Measurements from ENCODE around the gene GBGT1. TPM values are rescaled to one million over a fixed set of nuclear protein-coding genes. Genes with fewer than 3 reads are reported as not detected.

Gene GBGT1
- total RNA-seq, 6 experiments from 2014 or later: 1.1 to 2.8 (median 1.7) TPM

DNA sequence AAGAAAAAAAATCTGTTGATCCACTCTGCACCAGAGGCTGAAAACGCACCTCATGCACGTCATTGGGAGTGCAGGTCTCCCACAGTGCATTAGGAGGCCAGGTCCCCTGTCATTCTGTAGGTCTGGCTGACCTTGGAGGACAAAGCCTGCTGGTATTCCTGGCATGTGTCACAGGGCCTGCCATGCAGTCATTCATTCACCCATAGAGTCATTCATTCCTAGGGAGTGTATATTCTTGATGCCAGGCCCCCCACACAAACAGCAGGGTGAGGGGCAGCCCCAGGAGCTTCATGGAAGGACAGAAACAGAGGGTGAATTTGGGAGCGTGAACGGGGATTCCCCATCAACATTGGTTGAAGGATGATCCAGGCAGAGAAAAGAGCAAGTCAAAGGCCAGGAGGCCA lies 2.2 kb downstream of the GBGT1 start:
- H3K9me3 Mint-ChIP-seq: no peaks in the 10 kb centered on the region

GRCh38 chr9:133160742-133161546 lies 2.8 kb downstream of the GBGT1 start:
- no peaks in the 10 kb centered on the region for H3K9me3 Mint-ChIP-seq

More for the DNA sequence above, 2.2 kb downstream of the GBGT1 start:
- no peaks in the 10 kb centered on the region for H3K36me3 Mint-ChIP-seq (ENCODE audit: low read depth)
- TF ChIP-seq, protein P1, sequence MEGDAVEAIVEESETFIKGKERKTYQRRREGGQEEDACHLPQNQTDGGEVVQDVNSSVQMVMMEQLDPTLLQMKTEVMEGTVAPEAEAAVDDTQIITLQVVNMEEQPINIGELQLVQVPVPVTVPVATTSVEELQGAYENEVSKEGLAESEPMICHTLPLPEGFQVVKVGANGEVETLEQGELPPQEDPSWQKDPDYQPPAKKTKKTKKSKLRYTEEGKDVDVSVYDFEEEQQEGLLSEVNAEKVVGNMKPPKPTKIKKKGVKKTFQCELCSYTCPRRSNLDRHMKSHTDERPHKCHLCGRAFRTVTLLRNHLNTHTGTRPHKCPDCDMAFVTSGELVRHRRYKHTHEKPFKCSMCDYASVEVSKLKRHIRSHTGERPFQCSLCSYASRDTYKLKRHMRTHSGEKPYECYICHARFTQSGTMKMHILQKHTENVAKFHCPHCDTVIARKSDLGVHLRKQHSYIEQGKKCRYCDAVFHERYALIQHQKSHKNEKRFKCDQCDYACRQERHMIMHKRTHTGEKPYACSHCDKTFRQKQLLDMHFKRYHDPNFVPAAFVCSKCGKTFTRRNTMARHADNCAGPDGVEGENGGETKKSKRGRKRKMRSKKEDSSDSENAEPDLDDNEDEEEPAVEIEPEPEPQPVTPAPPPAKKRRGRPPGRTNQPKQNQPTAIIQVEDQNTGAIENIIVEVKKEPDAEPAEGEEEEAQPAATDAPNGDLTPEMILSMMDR (IDR thresholded peaks at IDR 0.05): no peak
- peaks cover 5% of the 10 kb centered on the region for H3K27me3 Mint-ChIP-seq (ENCODE audit: insufficient read depth)
- H3K27ac Mint-ChIP-seq: no peak overlapping the region
- no peak overlapping the region for H3K4me3 Mint-ChIP-seq
- H3K4me1 Mint-ChIP-seq (ENCODE audit: low read depth): no peaks in the 10 kb centered on the region
- no peak for DNase-seq

GRCh38 chr9:133158695-133159094 lies 5.0 kb downstream of the GBGT1 start:
- TF ChIP-seq, protein P1 (IDR thresholded peaks at IDR 0.05): no peak
- no peak overlapping the region for H3K27ac Mint-ChIP-seq
- no peak for DNase-seq
- H3K36me3 Mint-ChIP-seq (ENCODE audit: low read depth): no peaks in the 10 kb centered on the region
- H3K4me3 Mint-ChIP-seq: no peak overlapping the region
- no peaks in the 10 kb centered on the region for H3K9me3 Mint-ChIP-seq
- peaks cover 5% of the 10 kb centered on the region for H3K27me3 Mint-ChIP-seq (ENCODE audit: insufficient read depth)
- H3K4me1 Mint-ChIP-seq (ENCODE audit: low read depth): no peaks in the 10 kb centered on the region; the same call in 1 of the 2 replicates

More at GRCh38 chr9:133160742-133161546, 2.8 kb downstream of the GBGT1 start:
- Mint-ChIP-seq H3K4me1 (ENCODE audit: low read depth) (no peaks in the 10 kb centered on the region; the same call in 1 of the 2 replicates), H3K36me3 (ENCODE audit: low read depth) (no peaks in the 10 kb centered on the region), H3K4me3 (no peak overlapping the region), H3K27ac (no peak overlapping the region), H3K27me3 (ENCODE audit: insufficient read depth) (peaks cover 5% of the 10 kb centered on the region)
- peak; percentile 68 for DNase-seq
- TF ChIP-seq, protein P1 (IDR thresholded peaks at IDR 0.05): peak; percentile 84

GRCh38 chr9:133155156-133155555 lies 8.6 kb downstream of the GBGT1 start:
- no peak overlapping the region for H3K4me3 Mint-ChIP-seq
- TF ChIP-seq, protein P1 (IDR thresholded peaks at IDR 0.05): no peak
- DNase-seq: no peak
- H3K36me3 Mint-ChIP-seq (ENCODE audit: low read depth): no peaks in the 10 kb centered on the region
- peaks cover 1% of the 10 kb centered on the region for H3K27me3 Mint-ChIP-seq (ENCODE audit: insufficient read depth)
- no peaks in the 10 kb centered on the region; the same call in 1 of the 2 replicates for H3K4me1 Mint-ChIP-seq (ENCODE audit: low read depth)
- no peaks in the 10 kb centered on the region for H3K9me3 Mint-ChIP-seq
- H3K27ac Mint-ChIP-seq: no peak overlapping the region

GRCh38 chr9:133154097-133154989 lies 9.4 kb downstream of the GBGT1 start:
- Mint-ChIP-seq H3K4me3 (no peak overlapping the region), H3K36me3 (ENCODE audit: low read depth) (no peaks in the 10 kb centered on the region), H3K9me3 (no peaks in the 10 kb centered on the region), H3K27ac (no peak overlapping the region), H3K4me1 (ENCODE audit: low read depth) (no peaks in the 10 kb centered on the region; the same call in 1 of the 2 replicates), H3K27me3 (ENCODE audit: insufficient read depth) (peaks cover 1% of the 10 kb centered on the region)
- DNase-seq: no peak
- TF ChIP-seq, protein P1 (IDR thresholded peaks at IDR 0.05): no peak

Measured in HFFc6 (cell line).